Adrenal gland (tissue), 12 donors: ENCODE results near the gene C6orf89. TPM values are rescaled to one million over a fixed set of nuclear protein-coding genes. Genes with fewer than 3 reads are reported as not detected.

ENCODE experiments used
- DNase-seq, 7 donors: peaks; one replicate each; pipeline ENCODE4 v3.0.0-alpha.2; 2019 to 2020
- H3K27ac ChIP-seq, 5 donors: fragments of 200-600 bp; sonication (generic) in 4 of 5; 1 replicate in 3 of 5; 2 replicates in 2 of 5; pipeline versions ENCODE4 v1.5.1 to v1.8.0; 2016 to 2020; ENCODE audit warnings: mild to moderate bottlenecking in 1 of 5
- H3K27me3 ChIP-seq: fragments of 200-600 bp; 2 replicates; pipeline ENCODE4 v1.8.0; 2021
- H3K36me3 ChIP-seq, 2 donors: fragments of 200-600 bp; replicated peaks in 1 of 2; 1 replicate in 1 of 2; 2 replicates in 1 of 2; pipeline versions ENCODE4 v1.5.1 to v1.8.0; 2018 to 2022
- H3K4me1 ChIP-seq, 2 donors: fragments of 200-600 bp; replicated peaks in 1 of 2; 1 replicate in 1 of 2; 2 replicates in 1 of 2; pipeline versions ENCODE4 v1.5.1 to v1.8.0; 2018 to 2021
- H3K4me3 ChIP-seq, 4 donors: fragments of 200-600 bp; sonication (generic) in 3 of 4; one replicate each; pipeline ENCODE4 v1.5.1; 2016 to 2018
- H3K9me3 ChIP-seq, 3 donors: fragments of 200-600 bp; sonication (generic) in 1 of 3; replicated peaks in 1 of 3; 1 replicate in 2 of 3; 2 replicates in 1 of 3; pipeline versions ENCODE4 v1.5.1 to v1.8.0; 2016 to 2021
- CTCF ChIP-seq, 6 experiments: fragments of 450-650 bp in 4 of 6; fragments of 200-600 bp in 2 of 6; sonication (generic) in 1 of 6; IDR thresholded peaks; 1 replicate in 5 of 6; 2 replicates in 1 of 6; pipeline versions ENCODE4 v1.5.1 to v1.8.0; 2016 to 2021; ENCODE audit warnings: antibody characterized with exemption in 6 of 6, mild to moderate bottlenecking in 2 of 6, moderate library complexity in 1 of 6
- POLR2A ChIP-seq, 2 donors: fragments of 450-650 bp; IDR thresholded peaks; one replicate each; pipeline ENCODE4 v1.6.1; 2017; ENCODE audit warnings: antibody characterized with exemption in 2 of 2, mild to moderate bottlenecking in 2 of 2, moderate library complexity in 1 of 2
- WGBS, 4 donors: extraction: QIAGEN DNeasy Blood & Tissue Kit in 2 of 4; methylation state at CpG; one replicate each; pipeline versions ENCODE4 v1.1.5 to v1.1.7; 2013 to 2017; 5-methylcytosine and 5-hydroxymethylcytosine counted together
- intact Hi-C, 2 donors: fragments of 100-400 bp; cut with DNase I; formaldehyde crosslinking; loops; one replicate each; pipeline versions ENCODE4 v1.14.1 to v1.15.0; 2022 to 2023
- polyA plus RNA-seq, 3 donors: library from polyadenylated mRNA; stranded (reverse); fragments of 200-250 nt in 2 of 3; fragments of 350-450 nt in 1 of 3; fragmentation: Illumina TruSeq in 1 of 3; extraction: RNeasy Lipid Tissue Mini Kit (QIAGEN cat#74804) in 1 of 3; gene quantifications; one replicate each; pipeline ENCODE4 v1.2.3, GENCODE V29; 2013 to 2014
- total RNA-seq, 9 donors: library from RNA; depleted of rRNA in 4 of 9; stranded (reverse); fragments of >200 nt in 4 of 9; fragments of 120-200 nt in 1 of 9; fragmentation: NEBNext Ultra II Directional in 1 of 9; extraction: Animal tissue kit (Norgen Biotek cat#: 25700) in 1 of 9; gene quantifications; one replicate each; pipeline versions ENCODE4 v1.1.0 to v1.2.4, GENCODE V29; 2013 to 2023
- donor health status: healthy with polysubstance abuse.
- donor health status: Bipolar disorder and iron deficiency.
- donor health status: DM: yes; HTN: yes; CAD: no.
- donor health status: DM: no; HTN: no; CAD: no.
- donor health status: DM: no; HTN: no; CAD: no.
- donor health status: DM: yes; HTN: yes; CAD: no.

C6orf89 gene
- total and polyA plus RNA-seq, 12 donors, result 17.5 to 107 (median 75.7) TPM

DNA sequence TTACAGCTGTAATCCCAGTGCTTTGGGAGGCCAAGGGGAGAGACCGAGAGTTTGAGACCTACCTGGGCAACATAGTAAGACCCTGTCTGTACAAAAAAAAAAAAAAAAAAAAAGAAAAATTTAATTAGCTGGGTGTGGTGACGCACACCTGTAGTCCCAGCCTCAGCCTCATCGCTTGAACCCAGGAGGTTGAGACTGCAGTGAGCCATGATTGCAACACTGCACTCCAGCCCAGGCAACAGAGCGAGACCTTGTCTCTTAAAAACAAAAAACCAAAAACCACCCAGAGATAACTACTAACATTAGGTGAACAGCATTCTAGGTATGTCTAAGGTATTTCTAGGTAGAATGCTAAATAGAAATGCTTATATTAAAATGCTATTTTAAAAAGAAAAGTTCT lies 47.8 kb downstream of the C6orf89 start:
- TF ChIP-seq CTCF (IDR thresholded peaks at IDR 0.05) (no peak), POLR2A (IDR thresholded peaks at IDR 0.05) (no peak)
- Histone ChIP-seq H3K9me3 (no peaks in the 10 kb centered on the region), H3K27ac (no peak overlapping the region), H3K4me1 (peaks cover 16 to 18% of the 10 kb centered on the region in 2 donors), H3K36me3 (no peaks in the 10 kb centered on the region), H3K4me3 (no peak overlapping the region), H3K27me3 (no peaks in the 10 kb centered on the region)
- DNase-seq, result peak in 2 of 7 donors; percentile 7 to 9
- intact Hi-C loops, result no loop called here
- 85 to 98% (median 93%) methylated on average over 4 of the region's 4 CpGs for WGBS, 4 donors

GRCh38 chr6:36934901-36935300 lies 49.1 kb downstream of the C6orf89 start:
- no peaks in the 10 kb centered on the region for H3K27me3 ChIP-seq
- intact Hi-C loops, result no loop called here
- 87 to 92% (median 92%) methylated on average over 7 of the region's 7 CpGs for WGBS, 4 donors
- no peak for TF ChIP-seq CTCF (IDR thresholded peaks at IDR 0.05)
- no peak for TF ChIP-seq POLR2A (IDR thresholded peaks at IDR 0.05)
- peaks cover 2 to 4% of the 10 kb centered on the region in 2 donors for H3K4me1 ChIP-seq
- no peak for DNase-seq
- no peaks in the 10 kb centered on the region for H3K9me3 ChIP-seq
- no peaks in the 10 kb centered on the region for H3K36me3 ChIP-seq
- H3K27ac ChIP-seq, result no peak overlapping the region
- no peak overlapping the region for H3K4me3 ChIP-seq

- Histone ChIP-seq H3K4me3 (no peak overlapping the region), H3K4me1 (no peaks in the 10 kb centered on the region), H3K9me3 (no peaks in the 10 kb centered on the region), H3K36me3 (no peaks in the 10 kb centered on the region), H3K27me3 (no peaks in the 10 kb centered on the region), H3K27ac (no peak overlapping the region)
- 97 to 98% (median 98%) methylated on average over 5 of the region's 5 CpGs for WGBS, 4 donors
- intact Hi-C loops, result no loop called here
- DNase-seq, result peak in 1 of 7 donors; percentile 7
- TF ChIP-seq POLR2A (IDR thresholded peaks at IDR 0.05) (no peak), CTCF (IDR thresholded peaks at IDR 0.05) (no peak)
Observed at GRCh38 chr6:36936824-36937223, 51.1 kb downstream of the C6orf89 start.

GRCh38 chr6:36937896-36938295 lies 52.1 kb downstream of the C6orf89 start:
- Histone ChIP-seq H3K4me1 (no peaks in the 10 kb centered on the region), H3K4me3 (no peak overlapping the region), H3K27me3 (no peaks in the 10 kb centered on the region), H3K9me3 (no peaks in the 10 kb centered on the region), H3K36me3 (no peaks in the 10 kb centered on the region), H3K27ac (no peak overlapping the region)
- intact Hi-C loops, result no loop called here
- WGBS, 4 donors, result 91 to 98% (median 95%) methylated on average over 6 of the region's 6 CpGs
- no peak for TF ChIP-seq CTCF (IDR thresholded peaks at IDR 0.05)
- TF ChIP-seq POLR2A (IDR thresholded peaks at IDR 0.05), result no peak
- peak in 2 of 7 donors; percentile 10 for DNase-seq
